ENCODE data around the gene EDA.
A peak's percentile ranks its signal among the peaks of the same experiment; 100 is the strongest.
"Not testable (repeated sequence)": the region's sequence is repeated elsewhere in the genome, so short reads cannot be mapped to it uniquely, and the experiment has no call there.

The EDA gene

GRCh38 chrX:69948276-69948797 is 332.4 kb downstream of the EDA start:
- FAIRE-seq, result no peak
- DNase-seq (ENCODE audit: low spot score), result no peak

DNA sequence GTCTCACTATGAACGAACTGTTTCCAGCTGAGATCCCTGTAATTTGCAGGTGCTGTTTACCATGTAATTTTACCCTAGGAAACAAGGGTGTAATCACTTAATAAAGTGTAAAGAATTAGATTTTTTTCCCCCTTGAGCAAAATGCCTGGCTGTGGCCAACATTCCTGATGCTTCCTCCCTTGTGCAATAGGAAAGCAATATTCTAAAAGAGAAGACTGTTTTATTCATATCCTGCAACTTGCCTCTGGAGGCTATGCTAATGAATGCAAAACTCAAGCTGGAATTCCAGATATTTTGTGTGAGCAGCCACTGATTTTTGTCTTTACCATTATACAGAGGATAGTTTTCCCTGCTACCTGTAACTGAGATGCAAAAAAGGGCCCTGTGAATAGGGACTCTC is 335.8 kb downstream of the EDA start:
- DNase-seq (ENCODE audit: low spot score) (no peak), FAIRE-seq (no peak)

DNA sequence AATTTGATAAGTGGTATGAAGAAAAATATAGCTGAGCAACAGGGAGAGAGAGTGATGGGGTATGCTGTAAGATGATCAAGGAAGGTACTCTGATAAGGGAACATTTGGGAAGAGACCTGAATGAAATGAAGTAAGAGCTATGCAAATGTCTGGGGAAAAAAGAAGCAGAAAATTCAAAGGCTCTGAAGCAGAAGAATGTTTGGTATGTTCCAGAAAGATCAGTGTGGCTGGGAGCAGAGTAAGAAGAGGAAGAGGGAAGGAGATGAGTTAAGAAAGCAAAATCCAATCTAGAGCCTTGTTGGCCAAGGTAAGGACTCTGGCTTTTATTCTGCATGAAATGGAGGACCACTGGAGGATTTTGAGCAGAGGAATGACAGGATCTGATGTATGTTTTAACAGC is 343.8 kb downstream of the EDA start:
- DNase-seq (ENCODE audit: low spot score) (no peak), FAIRE-seq (no peak)

DNA sequence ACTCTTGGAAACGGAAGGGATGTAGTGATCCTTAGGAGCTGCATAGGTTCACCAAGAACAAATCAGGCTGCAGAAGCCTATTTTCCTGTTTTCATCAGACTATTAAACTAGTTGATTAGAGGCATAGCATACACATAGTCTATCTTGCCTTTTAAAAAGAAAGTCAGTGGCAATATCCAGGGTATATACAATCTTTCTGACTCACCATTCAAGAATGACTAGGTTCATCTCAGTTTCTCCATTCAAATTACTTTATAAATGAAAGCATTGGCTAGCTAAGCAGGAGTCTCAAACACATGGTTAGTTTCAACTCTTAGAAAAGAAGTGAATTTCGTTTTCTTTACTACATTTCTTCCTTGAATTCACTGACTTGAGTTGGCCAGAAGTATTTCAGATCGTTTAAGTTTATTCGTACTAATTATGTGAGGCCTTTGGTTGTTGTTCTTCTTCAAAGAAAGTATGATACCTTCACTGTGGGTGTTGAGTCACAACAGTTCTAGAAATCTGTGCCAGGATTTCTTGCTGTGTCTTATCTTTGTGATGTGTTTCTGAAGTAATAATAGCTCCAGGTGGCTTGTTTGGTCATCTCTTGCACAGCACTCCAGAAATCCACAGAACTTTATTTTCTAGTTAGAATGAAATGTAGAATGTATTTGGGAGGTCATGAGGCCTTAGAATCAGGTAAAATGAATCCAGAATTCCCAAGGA is 345.6 kb downstream of the EDA start:
- DNase-seq (ENCODE audit: low spot score) (peak; percentile 2), FAIRE-seq (no peak)

GRCh38 chrX:69968950-69969349 is 353.0 kb downstream of the EDA start:
- DNase-seq (ENCODE audit: low spot score) (no peak), FAIRE-seq (no peak)

- no peak for FAIRE-seq
Measured at GRCh38 chrX:69969460-69969859, 353.5 kb downstream of the EDA start.

DNA sequence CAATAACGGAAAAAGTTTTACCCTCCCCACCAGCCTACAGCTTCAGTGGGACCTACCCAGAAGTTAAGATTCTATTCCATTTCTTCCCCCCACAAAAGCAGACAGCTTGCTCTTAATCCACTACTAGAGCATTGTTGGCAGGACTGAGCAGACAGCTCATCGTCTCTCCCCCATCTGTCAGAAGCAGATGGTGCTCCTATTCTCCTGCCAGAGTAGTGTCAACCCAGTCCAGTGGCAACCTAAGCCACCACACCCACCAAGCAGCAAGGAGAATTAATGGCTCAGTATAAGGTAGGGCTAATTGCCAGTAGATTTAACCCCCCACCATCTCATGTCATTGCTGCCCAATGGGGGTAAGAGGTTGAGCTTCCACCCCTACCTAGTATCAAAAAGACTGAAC is 371.8 kb downstream of the EDA start:
- FAIRE-seq (no peak), DNase-seq (ENCODE audit: low spot score) (no peak)

More at GRCh38 chrX:69969460-69969859, 353.5 kb downstream of the EDA start:
- DNase-seq (ENCODE audit: low spot score), result no peak

DNA sequence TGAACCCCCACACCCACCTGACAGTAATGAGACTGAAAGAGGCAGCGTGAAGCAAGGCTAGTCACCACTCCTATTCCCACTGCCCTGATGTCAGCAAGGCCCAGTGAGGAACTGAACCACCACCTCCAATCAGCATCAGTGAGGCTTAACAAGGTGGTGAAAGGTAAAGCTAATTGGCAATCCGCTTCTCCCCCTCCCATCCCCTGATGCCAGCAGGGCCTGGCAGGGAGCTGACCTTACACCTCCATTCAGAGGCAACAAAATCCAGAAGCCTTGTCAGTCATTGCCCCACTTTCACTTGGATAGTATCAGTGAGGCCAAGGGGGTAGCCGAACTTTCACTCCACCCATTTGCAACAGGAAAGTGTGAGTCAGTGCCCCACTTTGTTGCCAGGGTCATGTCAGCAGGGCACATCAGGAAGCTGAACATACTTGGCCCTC is 373.1 kb downstream of the EDA start:
- DNase-seq (ENCODE audit: low spot score), result peak; percentile 6
- no peak for FAIRE-seq

DNA sequence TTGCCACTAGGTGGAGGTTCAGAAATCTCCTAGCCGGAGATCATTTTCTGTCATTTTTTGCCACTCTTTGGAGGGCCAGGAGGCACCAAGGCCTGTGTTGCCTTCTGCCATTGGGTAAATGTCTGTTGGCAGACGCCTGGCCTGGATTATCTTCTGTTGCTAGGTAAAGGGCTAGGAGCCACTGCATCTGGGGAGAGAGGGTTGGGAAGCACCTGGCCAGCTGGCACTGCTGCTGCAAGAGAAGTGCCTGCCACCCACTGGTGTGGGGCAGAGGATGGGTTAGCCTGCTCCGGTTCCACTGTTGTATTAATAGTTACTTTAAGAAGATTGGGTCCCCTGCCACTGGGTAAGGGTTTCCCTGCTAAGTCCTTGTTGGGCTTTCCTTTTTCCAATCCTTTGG is 375.8 kb downstream of the EDA start:
- FAIRE-seq, result no peak

DNA sequence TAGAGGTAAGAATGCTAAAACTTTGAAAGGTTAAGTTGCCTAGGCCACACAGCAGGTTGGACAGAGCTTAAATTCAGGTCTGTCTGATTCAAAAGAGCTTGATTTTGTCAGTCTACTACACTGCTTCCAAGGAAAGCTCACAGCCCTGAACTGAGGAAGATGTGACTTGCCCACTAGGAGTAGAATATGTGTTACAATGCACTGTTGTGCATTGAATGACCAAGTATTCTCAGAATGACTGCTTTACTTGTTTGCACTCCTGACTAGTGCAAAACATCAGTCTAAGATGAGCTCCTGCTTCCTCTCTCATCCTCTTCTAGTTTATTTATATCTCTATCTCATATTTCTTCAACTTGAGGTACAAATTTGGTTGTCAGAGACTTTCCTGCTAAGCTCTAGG is 377.6 kb downstream of the EDA start:
- no peak for DNase-seq (ENCODE audit: low spot score)
- FAIRE-seq, result no peak

More for the DNA sequence above, 375.8 kb downstream of the EDA start:
- DNase-seq (ENCODE audit: low spot score), result no peak

GRCh38 chrX:69995362-69996112 is 379.6 kb downstream of the EDA start:
- FAIRE-seq, result no peak
- no peak for DNase-seq (ENCODE audit: low spot score)

DNA sequence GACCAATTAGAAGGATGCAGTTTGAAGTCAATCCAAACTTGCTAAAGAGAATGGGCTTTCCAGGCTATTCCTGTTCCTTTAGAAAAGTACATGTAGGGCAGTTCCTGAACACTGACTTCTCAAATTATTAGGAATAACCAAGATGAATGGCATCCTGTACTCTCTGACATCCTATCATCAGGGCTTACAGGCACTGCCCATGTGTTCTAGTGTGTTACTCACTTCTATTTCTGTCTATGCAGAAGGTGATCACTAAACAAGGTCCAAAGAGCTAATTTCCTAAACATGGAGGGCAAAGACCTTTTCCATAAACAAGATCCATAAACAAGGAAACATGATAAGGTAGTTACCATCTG is 380.2 kb downstream of the EDA start:
- DNase-seq (ENCODE audit: low spot score), result no peak
- FAIRE-seq, result no peak

DNA sequence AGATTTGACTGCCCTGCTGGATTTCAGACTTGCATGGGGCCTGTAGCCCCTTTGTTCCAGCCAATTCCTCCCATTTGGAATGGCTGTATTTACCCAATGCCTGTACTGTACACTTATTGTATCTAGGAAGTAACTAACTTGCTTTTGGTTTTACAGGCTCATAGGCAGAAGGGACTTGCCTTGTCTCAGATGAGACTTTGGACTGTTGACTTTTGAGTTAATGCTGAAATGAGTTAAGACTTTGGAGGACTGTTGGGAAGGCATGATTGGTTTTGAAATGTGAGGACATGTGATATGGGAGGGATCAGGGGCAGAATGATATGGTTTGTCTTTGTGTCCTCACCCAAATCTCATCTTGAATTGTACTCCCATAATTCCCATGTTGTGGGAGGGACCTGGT is 382.4 kb downstream of the EDA start:
- not testable (repeated sequence) for DNase-seq (ENCODE audit: low spot score); FAIRE-seq

- DNase-seq (ENCODE audit: low spot score) (no peak), FAIRE-seq (no peak)
Measured at GRCh38 chrX:70001269-70001668, 385.4 kb downstream of the EDA start.

DNA sequence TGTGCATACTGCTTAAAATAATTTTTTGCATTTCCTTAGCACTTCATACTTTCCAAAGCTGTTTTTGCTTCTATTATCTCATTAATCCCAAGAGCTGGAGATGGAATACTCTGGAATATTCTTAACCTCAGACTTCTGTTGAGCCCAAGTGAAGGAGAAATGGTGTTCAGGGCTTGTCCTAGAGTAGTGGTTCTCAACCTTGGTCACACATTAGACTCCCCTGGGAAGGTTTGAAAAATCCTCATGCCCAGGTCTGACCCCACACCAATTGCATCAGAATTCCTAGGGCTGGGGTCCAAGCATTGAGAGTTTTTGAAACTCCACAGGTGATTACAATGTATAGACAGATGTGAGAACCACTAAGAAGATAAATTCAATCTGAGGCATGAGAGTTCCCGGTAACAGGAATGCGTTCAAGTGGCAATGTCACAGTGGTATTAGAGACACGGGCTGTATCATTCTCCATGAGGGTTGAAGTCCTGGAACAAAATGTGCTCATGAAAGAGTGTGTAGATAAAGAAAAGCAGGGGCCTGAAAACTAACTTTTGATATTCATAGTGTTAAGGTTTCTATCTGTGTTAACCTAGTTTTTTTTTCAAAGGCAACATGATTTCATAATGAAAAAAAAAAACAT is 385.9 kb downstream of the EDA start:
- DNase-seq (ENCODE audit: low spot score) (no peak), FAIRE-seq (no peak)

DNA sequence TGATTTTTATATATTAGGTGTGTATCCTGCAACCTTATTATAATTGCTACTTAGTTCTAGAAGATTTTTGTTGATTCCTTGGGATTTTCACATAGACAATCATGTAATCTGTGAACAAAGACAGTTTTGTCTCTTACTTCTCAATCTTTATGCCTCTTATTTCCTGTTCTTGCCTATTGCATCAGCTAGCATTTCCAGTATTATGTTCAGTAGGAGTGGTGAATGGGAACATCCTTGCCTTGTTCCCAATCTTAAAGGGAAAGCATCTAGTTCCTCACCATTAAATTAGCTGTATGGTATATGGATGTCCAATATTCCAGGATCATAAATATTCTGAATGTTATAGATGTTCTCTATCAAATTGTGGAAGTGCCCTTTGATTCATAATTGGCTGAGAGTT is 392.0 kb downstream of the EDA start:
- no peak for FAIRE-seq

DNA sequence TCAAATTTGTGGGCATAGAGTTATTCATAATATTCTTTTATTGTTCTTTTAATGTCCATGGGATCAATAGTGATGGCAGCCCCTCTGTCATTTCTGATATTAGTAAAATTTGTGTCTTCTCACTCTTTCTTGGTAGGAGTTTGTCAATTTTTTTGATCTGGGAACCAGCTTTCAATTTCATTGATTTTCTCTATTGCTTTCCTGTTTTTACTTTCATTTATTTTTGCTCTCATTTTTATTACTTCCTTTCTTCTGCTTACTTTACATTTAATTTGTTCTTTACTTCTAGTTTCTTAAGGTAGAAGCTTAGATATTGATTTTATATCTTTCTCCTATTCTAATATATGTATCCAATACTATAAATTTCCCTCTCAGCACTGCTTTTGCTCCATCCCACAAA is 393.1 kb downstream of the EDA start:
- FAIRE-seq, result no peak

More for the DNA sequence above, 392.0 kb downstream of the EDA start:
- DNase-seq (ENCODE audit: low spot score), result no peak

DNA sequence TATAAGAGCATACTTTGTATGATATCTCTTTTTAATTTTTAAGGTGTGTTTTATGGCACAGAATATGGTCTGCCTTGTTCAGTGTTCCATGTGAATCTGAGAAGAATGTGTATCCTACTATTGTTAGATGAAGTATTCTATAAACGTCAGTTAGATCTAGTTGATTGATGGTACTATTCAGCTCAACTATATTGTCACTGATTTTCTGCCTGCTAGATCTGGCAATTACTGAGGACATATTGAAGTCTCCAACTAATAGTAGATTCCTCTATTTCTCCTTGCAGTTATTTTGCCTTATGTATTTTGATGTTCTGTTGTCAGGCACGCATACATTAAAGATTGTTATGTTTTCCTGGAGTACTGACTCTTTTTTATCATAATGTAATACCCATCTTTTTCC is 394.1 kb downstream of the EDA start:
- FAIRE-seq (no peak), DNase-seq (ENCODE audit: low spot score) (no peak)

More for the DNA sequence above, 393.1 kb downstream of the EDA start:
- DNase-seq (ENCODE audit: low spot score), result no peak

DNA sequence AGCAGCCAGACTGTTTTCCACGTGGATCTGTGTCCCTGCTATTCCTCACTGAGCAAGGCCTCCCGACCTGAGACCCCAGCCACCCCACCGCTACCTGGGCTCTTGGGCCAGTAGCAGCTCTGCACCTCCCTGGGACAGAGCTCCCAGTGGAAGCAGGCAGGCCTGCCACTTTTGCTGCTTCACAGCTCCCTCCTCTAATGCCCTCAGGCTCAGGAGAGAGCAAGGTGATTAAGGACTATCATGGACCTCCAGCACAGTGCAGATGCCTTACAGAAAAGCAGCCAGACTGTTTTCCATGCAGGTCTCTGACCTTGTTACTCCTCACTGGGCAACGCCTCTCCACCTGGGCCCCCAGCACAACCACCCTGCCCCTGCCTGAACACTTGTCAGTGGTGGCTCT is 396.8 kb downstream of the EDA start:
- FAIRE-seq, result no peak
- no peak for DNase-seq (ENCODE audit: low spot score)

DNA sequence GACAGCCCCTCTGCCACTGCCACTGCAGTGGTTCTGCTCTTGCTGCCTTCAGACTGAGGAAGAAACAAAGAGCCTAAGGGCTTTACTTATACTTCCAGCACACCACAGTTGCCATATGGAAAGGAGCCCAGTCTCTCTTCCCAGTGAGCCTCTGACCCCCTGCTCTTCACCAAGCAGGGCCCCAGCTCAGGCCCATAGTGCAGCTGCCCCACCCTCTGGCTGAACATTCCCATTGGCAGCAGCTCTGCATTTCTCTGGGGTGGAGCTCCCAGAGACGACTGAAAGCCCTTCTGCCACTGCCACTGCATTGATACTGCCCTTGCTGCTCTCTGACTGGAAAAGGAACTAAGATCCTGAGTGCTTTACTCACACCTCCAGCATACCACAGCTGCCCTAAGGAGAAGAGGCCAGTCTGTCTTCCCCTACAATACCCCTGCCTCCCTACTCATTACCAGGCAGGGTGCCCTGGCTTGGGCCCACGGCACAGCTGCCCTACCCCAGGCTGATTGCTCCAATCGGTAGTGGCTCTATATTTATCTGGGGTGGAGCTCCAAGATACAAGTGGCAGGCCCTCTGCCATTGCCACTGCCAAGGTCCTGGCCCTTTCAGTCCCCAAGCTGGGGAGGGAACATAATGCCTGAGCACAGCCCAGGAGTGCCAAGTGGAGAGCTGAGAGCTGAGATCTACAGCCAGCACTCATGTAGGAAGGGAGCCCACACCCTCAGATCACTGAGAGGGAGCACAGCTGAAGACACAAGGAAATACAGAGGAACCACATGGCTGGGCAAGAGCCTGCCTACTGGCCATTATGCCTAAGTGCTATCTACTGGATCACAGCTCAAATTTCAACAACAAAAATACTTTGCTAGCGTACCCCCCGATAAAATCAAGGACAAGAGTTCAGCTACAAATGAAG is 397.8 kb downstream of the EDA start:
- no peak for FAIRE-seq
- no peak for DNase-seq (ENCODE audit: low spot score)

DNA sequence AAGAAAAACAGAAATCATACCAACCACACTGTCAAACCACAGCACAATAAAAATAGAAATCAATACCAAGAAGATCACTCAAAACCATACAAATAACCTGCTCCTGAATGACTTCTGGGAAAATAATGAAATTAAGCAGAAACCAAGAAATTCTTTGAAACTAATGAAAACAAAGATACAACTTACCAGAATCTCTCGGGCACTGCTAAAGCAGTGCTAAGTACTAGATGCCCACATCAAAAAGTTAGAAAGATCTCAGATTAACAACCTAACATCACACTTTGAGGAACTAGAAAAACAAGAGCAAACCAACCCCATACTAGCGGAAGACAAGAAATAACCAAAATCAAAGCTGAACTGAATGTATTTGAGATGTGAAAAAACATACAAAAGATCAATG is 400.6 kb downstream of the EDA start:
- FAIRE-seq (no peak), DNase-seq (ENCODE audit: low spot score) (no peak)

Data from urothelium cell line (cell line).